Ishikawa (cell line): ENCODE data around the gene DCN.

Experiments used
- CEBPB ChIP-seq: IDR thresholded peaks from 2 replicates; pipeline ENCODE4 v1.6.1; 2012
- EP300 ChIP-seq: IDR thresholded peaks from 2 replicates; pipeline ENCODE4 v1.6.1; 2012; ENCODE audit warnings: borderline replicate concordance
- REST ChIP-seq: IDR thresholded peaks from 2 replicates; pipeline ENCODE4 v1.6.1; 2012; ENCODE audit warnings: low read depth, mild to moderate bottlenecking

DNA sequence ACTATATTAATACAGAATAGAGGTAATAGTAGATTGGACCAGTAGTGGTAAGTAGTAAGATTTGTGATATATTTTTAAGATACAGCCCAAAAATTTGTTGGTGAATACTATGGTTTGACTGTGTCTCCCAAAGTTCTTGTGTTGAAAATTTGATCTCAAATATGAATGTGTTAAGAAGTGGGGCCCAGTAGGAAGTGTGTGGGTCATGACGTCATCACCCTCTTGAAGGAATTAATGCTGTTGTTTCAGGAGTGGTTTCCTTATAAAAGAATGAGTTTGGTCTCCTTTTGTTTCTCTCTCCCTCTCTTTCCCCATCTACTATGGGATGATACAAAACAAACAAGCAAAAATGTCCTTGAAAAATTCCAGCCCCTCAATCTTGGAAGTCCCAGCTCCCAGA, 87.7 kb downstream of the DCN start:
- TF ChIP-seq CEBPB (no peak), EP300 (no peak), REST (no peak)
